GM18499 (cell line): ENCODE data around the gene ZNF592.

Source experiments
- ATAC-seq: cut with Tn5 transposase; IDR thresholded peaks from one replicate; pipeline ENCODE4 v1.9.1; 2021; ENCODE audit warnings: moderate number of reproducible peaks; ENCODE audit not compliant: insufficient read depth, unreplicated experiment

The ZNF592 gene

GRCh38 chr15:84775867-84776449 lies 27.6 kb downstream of the ZNF592 start:
- no peak for ATAC-seq

- no peak for ATAC-seq
These were observed 29.8 kb downstream of the ZNF592 start for GRCh38 chr15:84778194-84778593.

GRCh38 chr15:84780492-84780891 lies 32.1 kb downstream of the ZNF592 start:
- no peak for ATAC-seq

- no peak for ATAC-seq
These were observed 33.1 kb downstream of the ZNF592 start for GRCh38 chr15:84781495-84781894.

- ATAC-seq, result no peak
These were observed 34.0 kb downstream of the ZNF592 start for GRCh38 chr15:84782346-84782745.

GRCh38 chr15:84783493-84784251 lies 35.3 kb downstream of the ZNF592 start:
- no peak for ATAC-seq

GRCh38 chr15:84784262-84784661 lies 35.9 kb downstream of the ZNF592 start:
- no peak for ATAC-seq

- no peak for ATAC-seq
These were observed 36.7 kb downstream of the ZNF592 start for GRCh38 chr15:84785053-84785452.

GRCh38 chr15:84788500-84788899 lies 40.1 kb downstream of the ZNF592 start:
- ATAC-seq, result no peak

- ATAC-seq, result no peak
These were observed 41.4 kb downstream of the ZNF592 start for GRCh38 chr15:84789762-84790161.

GRCh38 chr15:84790676-84791075 lies 42.3 kb downstream of the ZNF592 start:
- ATAC-seq, result no peak

- ATAC-seq, result no peak
These were observed 43.4 kb downstream of the ZNF592 start for GRCh38 chr15:84791763-84792162.

GRCh38 chr15:84793431-84794161 lies 45.2 kb downstream of the ZNF592 start:
- no peak for ATAC-seq

GRCh38 chr15:84794162-84794547 lies 45.8 kb downstream of the ZNF592 start:
- no peak for ATAC-seq

- no peak for ATAC-seq
These were observed 46.8 kb downstream of the ZNF592 start for GRCh38 chr15:84795186-84795585.

- no peak for ATAC-seq
These were observed 48.8 kb downstream of the ZNF592 start for GRCh38 chr15:84797212-84797611.

GRCh38 chr15:84797801-84798200 lies 49.4 kb downstream of the ZNF592 start:
- ATAC-seq, result no peak

- no peak for ATAC-seq
These were observed 50.1 kb downstream of the ZNF592 start for GRCh38 chr15:84798436-84798946.

- ATAC-seq, result no peak
These were observed 51.3 kb downstream of the ZNF592 start for GRCh38 chr15:84799511-84800187.

- no peak for ATAC-seq
These were observed 52.0 kb downstream of the ZNF592 start for GRCh38 chr15:84800365-84800806.
